CD4-positive, alpha-beta T cell treated with Interleukin-4 for 1 hour (primary cell): Measurements from ENCODE around the gene AOC1.
"Not testable (repeated sequence)": the region's sequence is repeated elsewhere in the genome, so short reads cannot be mapped to it uniquely, and the experiment has no call there.

Experiments used
- DNase-seq, 2 donors: peaks; one replicate each; pipeline ENCODE4 v3.0.0-alpha.2; 2020 to 2022

AOC1 gene, protein sequence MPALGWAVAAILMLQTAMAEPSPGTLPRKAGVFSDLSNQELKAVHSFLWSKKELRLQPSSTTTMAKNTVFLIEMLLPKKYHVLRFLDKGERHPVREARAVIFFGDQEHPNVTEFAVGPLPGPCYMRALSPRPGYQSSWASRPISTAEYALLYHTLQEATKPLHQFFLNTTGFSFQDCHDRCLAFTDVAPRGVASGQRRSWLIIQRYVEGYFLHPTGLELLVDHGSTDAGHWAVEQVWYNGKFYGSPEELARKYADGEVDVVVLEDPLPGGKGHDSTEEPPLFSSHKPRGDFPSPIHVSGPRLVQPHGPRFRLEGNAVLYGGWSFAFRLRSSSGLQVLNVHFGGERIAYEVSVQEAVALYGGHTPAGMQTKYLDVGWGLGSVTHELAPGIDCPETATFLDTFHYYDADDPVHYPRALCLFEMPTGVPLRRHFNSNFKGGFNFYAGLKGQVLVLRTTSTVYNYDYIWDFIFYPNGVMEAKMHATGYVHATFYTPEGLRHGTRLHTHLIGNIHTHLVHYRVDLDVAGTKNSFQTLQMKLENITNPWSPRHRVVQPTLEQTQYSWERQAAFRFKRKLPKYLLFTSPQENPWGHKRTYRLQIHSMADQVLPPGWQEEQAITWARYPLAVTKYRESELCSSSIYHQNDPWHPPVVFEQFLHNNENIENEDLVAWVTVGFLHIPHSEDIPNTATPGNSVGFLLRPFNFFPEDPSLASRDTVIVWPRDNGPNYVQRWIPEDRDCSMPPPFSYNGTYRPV

DNA sequence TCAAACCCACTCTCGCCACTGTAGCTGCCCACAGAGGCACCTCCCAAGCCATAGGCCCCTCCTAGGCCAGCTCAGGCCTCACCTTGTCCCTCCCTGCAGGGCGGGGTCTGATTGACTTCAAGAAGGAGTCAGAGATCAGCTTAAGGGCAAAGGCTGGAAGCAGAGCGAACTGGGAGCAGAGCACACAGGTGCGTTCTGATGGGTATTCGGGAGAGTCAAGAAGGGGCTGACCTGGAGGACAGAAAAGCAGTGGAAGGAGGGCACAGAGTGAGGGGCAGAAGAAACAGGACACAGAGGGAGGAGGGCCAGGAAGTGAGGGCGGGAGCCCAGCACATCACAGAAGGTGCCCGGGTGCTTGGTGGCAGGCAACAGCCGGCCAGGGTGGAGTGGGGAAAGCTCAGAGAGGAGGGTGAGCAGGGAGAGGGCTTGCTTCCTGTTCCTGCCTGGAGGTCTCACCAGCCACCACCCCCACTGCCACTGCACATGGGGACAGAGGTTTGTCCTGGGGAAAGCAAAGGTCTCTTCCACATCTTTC lies at the start of gene AOC1:
TSS of gene AOC1 (plus strand) at position 147 of the 535 bp plus-strand sequence. CDS start 3,954 bp downstream, outside the sequence.
- no peak for DNase-seq

DNA sequence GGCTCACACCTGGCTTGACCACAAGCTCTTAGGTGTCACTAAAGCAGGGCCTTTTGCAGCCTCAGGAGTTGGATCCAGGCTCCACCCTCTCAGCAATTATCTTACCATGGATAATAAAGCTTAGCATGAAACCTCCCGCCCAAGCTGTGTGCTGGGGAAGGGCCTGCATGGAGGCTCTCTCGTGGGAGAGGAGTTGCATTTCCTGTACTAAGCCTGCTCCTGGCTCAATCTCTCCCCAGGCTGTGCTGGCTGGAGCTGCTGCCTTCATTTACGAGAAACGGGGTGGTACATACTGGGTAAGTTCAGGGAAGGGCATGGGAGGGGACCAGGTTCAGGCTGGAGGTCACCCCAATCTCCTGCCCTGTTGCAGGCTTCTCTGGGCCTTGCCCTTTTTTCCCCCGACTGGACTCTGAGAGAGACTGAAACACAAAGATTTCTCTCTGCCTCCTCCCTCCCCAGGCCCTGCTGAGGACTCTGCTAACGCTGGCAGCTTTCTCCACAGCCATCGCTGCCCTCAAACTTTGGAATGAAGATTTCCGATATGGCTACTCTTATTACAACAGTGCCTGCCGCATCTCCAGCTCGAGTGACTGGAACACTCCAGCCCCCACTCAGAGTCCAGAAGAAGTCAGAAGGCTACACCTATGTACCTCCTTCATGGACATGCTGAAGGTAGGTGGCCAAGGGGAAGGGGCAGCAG lies 49.0 kb upstream of the AOC1 start:
- DNase-seq: no peak

GRCh38 chr7:150804802-150805201 lies 47.5 kb upstream of the AOC1 start:
- DNase-seq: no peak

GRCh38 chr7:150805864-150806263 lies 46.5 kb upstream of the AOC1 start:
- no peak for DNase-seq

- no peak for DNase-seq
Measured at GRCh38 chr7:150806454-150806853, 45.9 kb upstream of the AOC1 start.

DNA sequence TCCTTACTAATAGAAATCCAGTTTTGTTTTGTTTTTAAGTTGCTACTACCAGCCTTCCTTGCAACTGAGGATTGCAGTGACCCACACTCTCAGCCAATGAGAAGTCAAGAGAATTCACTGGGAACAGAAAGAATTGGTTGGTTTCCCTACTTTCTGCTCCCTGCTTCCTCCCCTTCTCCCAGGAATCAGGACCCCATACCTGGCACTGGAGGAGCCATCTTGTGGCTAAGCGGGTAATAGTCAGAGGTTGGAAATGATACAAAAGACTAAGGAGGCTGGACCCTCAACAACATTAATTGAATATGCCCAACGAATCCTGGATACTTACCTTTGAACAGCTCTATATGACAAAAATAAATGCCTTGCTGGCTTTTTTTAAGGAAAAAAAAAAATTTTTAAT lies 45.5 kb upstream of the AOC1 start:
- DNase-seq: no peak

DNA sequence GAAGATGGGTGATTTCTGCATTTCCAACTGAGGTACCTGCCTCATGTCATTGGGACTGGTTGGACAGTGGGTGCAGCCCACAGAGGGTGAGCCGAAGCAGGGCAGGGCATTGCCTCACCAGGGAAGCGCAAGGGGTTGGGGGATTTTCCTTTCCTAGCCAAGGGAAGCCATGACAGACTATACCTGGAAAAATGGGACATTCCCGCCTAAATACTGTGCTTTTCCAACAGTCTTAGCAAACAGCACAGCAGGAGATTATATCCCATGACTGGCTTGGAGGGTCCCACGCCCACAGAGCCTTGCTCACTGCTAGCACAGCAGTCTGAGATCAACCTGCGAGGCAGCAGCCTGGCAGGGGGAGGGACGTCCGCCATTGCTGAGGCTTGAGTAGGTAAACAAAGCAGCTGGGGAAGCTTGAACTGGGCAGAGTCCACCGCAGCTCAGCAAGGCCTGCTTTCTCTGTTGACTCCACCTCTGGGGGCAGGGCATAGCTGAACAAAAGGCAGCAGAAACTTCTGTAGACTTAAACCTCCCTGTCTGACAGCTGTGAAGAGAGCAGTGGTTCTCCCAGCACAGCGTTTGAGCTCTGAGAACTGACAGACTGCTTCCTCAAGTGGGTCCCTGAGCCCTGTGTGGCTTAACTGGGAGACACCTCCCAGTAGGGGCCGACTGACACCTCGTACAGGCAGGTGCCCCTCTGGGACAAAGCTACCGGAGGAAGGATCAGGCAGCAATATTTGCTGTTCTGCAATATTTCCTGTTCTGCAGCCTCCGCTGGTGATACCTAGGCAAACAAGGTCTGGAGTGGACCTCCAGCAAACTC lies 44.5 kb upstream of the AOC1 start:
- not testable (repeated sequence) for DNase-seq

GRCh38 chr7:150814328-150815001 lies 37.9 kb upstream of the AOC1 start:
- DNase-seq: no peak

DNA sequence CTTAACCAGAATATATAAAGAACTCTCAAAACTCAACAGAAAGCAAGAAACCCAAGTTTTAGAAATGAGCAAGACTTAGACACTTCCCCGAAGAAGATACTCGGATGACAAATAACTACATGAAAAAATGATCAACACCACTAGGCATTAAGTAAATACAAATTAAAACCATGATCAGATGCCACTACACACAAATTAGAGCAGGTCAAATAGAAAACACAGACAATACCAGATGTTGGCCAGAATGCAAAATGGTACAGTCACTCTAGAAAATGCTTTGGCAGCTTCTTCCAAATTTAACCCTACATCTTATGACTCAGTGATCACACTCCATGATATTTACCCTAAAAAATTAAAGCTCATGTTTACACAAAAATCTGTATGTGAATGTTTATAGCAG lies 33.3 kb upstream of the AOC1 start:
- DNase-seq: no peak

DNA sequence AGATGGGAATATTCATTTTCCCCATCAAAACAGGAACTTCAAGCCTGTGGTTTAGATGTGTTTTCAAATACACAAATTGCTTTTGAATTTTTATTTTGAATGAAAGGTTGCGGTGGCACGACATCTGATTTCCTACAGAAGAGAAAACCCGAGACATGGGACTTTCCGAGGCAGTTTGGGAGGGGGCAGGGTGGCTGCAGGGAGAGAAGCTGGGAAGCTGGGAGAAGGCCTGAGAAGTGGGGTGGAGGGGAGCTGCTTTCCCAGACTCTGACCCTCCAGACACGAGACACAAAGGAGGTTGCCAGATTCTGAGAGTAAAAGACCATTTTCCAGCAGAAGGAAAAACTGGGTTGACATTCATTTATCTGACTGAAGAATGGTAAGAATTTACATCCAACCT lies 32.2 kb upstream of the AOC1 start:
- DNase-seq: no peak

DNA sequence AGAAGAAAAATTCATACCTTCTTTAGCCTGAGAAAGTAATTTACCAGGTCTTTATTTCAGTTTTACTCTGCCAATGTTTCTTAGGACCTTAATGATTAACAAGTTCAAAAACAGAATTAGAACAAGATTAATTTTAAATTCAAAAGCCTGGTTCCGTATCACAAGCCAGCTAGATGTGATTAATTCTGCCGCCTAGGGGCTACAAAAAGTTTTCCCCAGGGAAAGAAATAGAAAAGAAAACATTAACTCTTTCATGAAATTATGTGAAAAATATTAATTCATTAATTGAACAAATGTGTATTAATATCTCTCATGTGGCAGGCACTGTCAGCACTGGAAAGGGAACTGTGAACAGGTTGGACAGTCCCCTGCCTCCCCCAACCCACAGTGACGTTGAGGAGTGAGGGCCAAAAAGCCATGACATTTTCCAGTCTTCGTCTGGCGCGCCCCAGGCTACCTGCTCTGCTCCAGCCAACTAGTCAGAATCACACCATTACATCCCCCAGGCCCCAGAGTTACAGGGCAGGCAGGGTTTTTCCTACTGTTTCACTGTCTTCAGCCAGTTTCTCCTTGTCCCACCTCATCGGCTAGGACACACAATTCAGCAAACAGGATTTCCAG lies 31.6 kb upstream of the AOC1 start:
- no peak for DNase-seq

- DNase-seq: no peak
Measured at GRCh38 chr7:150823043-150823442, 29.3 kb upstream of the AOC1 start.

DNA sequence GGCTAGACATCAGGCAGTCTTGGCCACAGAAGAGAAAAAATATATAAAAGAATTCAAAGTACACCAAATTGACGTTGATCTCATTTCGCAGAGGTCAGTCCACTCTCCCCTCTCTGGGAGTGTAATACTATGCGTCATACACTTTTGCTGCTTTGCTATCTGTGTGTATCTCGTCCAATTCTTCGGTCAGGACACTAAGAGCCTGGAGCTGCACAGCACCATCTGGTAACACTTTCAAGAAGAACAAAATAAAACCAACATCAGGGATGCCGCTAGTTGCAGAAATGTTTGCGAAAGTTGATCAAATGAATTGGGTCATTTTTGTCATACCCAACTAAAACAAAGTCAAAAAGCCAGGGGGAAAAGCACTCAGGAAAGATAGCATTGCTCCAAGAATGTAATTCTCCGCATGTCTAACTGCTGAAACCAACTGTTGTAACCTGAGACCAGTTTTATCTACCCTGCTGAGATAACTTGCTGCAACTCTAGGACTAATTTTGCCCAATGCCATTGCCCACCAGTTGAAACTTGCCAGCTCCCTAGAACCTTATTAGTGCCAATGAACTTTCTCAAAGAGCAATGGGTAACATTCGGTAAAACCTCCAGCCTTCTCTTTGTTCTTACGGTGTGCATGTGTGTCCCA lies 28.7 kb upstream of the AOC1 start:
- no peak for DNase-seq

GRCh38 chr7:150824379-150825177 lies 27.7 kb upstream of the AOC1 start:
- DNase-seq: no peak

GRCh38 chr7:150826061-150826849 lies 26.1 kb upstream of the AOC1 start:
- no peak for DNase-seq

GRCh38 chr7:150828384-150828783 lies 23.9 kb upstream of the AOC1 start:
- no peak for DNase-seq

DNA sequence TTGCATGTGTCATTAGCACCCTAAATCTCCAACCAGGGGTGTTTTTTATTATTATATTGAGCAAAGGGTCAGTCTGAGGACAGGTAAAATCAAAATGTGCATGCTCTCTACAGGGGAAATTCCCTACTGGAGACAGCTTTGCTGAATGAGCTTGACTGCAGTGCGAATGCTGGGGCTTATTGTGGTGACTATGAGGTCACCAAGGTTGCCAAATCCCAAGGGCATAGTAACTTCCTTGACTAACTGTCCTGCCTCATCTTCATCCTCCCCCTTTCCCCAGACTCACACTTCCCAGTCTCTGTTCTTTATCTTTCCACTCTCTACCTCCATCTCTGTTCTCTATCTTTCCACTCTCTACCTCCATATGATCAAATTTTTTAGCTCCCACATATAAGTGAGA lies 22.9 kb upstream of the AOC1 start:
- DNase-seq: no peak

GRCh38 chr7:150830937-150831336 lies 21.4 kb upstream of the AOC1 start:
- no peak for DNase-seq

DNA sequence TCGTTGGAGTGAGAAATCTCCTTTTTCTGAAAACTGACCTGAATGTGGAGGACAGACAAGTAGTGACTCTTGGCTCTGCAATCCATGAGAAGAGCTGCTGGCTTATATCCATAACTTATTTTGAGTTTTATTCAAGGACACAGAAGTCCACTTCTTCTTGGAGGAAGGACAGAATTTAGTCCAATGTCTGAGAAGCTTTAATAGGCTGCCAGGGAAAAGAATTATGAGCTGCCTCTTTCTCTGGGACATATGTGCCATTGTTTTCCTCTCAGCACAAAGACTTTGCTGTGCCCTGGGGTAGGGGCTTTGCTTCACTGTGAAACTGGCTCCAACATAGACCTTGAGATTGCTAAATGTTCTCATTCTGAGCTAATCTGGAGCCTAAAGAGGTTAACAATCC lies 20.5 kb upstream of the AOC1 start:
- DNase-seq: no peak
